LoVo (cell line): Measurements from ENCODE around the gene LTBP1.
A peak's percentile ranks its signal among the peaks of the same experiment; 100 is the strongest.

Experiments
- DNase-seq: peaks from one replicate; pipeline ENCODE4 v3.0.0-alpha.2; 2016; ENCODE audit warnings: low spot score

LTBP1 gene

DNA sequence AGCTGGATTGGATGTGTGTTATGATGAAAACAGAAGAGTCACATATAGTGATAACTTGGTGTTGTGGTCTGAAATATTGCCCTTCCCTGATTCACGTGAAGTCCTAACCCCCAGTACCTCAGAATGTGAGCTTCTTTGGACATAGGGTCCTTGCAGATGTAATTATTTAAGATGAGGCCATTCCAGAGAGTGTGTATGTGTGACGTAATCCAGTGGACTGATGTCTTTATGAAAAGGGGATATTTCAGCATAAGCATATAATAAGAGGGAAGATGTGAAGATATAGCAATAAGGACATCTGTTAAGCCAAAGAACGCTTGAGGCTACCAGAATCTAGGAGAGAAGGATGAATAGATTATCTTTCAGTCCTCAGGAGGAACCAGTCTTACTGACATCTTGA is 62.5 kb downstream of the LTBP1 start:
- no peak for DNase-seq

DNA sequence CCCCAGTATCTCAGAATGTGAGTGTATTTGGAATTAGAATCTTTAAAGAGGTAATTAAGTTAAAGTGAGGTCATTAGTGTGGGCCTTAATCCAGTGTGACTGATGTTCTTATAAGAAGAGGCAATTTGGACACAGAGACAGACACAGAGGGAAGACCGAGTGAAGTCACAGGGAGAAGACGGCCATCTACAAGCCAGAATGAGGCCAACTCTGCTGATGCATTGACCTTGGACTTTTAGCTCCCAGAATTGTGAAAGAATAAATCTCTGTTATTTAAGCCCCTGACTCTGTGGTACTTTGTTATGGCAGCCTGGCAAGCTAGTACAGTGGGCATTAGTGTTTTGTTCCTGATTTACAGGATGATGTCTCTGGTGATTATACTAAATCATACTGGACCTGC is 64.6 kb downstream of the LTBP1 start:
- no peak for DNase-seq

DNA sequence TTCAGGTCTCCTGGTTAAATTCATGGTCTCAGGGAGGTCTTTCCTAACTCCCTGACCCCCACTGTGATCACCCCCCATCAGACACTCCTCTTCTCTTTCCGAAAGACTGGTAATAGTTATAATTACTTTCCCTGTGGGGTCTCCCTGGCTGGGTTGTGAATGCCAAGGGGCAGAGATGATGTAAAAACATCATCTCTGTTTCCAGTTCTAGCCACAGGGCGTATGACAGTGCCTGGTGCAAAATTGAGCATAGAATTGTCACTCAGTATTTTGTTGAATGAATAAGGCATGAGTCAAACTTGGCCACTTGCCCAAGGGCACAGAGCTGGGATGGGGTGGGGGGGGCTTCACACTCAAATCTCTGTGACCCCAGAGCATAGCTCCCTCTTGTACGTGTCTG is 65.2 kb downstream of the LTBP1 start:
- peak; percentile 18 for DNase-seq

DNA sequence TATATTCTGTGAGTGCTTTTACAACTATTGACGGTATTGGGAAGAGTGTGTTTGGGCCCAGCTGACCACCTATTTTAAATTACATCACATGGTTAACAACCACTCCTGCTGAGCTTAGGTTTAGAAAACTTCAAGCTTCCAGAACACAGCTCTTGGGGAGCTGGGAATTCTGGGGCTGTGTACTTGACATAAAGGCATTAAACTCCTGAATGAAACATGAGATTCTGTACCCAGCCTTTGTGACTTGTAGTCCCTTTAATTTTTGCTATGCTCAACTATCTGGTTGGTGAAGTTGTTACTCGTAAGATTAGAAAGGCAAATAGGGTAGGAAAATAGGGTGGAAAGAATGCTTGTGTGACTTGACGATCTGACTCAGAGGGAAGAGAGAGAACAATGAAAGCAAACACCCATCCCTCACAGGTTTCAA is 66.9 kb downstream of the LTBP1 start:
- peak; percentile 40 for DNase-seq

DNA sequence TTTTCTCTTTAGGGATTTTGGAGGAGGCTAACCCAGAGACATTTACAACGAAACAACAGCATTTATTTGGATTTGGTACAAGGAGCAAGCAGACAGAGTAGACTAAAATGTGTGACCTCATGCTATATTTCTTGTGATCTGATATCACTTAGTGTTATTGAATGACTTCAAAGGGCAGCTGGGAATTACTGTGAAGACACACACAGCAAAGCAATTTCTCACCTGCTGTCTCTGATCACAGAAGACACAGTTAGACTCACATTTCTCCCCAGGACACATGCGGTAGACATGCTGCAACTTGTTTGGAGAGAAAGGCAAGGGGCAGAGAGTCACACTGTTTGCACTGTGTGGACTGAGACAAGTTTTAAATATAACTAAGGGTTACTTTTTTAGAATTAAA is 67.5 kb downstream of the LTBP1 start:
- no peak for DNase-seq

DNA sequence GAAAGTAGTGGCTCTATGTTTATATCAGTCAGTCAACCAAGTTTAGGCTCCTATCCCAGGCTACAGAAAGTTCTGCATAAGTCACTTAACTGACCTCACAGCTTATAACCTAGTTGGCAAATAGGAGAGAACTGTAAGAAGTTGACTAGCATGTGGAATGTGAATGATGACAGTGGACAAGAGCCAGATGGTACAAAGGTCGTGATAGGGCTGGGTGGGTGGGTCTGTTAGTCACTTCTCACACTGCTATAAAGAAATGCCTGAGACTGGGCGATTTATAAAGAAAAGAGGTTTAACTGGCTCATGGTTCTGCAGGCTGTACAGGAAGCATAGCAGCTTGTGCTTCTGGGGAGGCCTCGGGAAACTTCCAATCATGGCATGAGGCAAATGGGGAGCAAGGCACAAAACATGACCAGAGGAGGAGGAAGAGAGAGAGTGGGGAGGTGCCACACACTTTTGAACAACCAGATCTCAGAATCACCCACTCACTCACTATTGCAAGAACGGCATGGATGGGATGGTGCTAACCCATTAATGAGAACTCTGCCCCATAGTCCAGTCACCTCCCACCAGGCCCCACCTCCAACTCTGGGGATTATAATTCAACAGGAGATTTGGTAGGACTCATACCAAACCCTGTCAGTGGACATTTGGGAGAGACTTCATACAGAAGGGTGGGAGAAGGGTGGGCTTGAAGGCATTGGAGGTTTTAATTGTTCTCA is 68.8 kb downstream of the LTBP1 start:
- peak; percentile 91 for DNase-seq

DNA sequence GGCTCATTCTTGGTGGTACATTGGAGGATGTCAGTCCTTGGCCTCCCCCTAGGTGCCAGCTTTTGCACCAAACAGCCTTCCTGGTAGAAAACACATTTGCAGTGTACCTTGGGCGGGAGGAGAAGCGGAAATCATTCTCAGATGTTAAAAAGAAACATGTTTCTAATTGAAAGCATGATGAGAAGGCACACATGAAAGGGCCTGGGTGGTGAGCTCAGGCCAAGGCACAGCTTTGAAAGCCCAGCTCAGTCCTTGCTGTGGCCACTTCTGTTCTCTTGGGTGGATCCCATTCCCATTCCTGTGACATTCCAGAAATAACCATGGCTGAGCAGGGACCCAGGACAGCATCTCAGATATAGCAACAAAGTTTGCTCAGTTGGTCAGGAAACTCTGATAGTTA is 71.5 kb downstream of the LTBP1 start:
- DNase-seq = no peak

DNA sequence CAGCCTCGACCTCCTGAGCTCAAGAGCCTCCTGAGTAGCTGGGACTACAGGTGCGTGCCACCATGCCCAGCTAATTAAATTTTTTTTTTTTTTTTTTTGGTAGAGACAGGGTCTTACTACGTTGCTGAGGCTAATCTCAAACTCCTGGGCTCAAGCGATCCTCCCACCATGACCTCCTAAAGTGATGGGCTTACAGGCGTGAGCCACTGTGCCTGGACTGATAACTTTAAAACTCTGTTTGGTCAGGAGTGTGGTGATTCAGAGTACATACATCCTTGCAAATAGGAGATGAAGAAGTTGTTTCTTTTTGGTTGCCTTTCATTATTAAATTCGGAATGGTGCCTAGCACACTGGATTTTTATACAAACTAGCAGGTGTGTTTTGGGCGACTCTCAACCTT is 73.0 kb downstream of the LTBP1 start:
- DNase-seq = no peak

DNA sequence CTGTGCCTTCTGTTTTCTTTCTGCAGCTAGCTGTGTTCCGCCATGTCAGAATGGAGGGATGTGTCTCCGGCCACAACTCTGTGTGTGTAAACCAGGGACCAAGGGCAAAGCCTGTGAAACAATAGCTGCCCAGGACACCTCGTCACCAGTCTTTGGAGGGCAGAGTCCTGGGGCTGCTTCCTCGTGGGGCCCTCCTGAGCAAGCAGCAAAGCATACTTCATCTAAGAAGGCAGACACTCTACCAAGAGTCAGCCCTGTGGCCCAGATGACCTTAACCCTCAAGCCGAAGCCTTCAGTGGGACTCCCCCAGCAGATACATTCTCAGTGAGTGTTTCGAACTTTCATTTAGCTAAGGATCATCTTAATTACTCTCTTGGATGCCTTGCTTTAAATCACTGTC is 74.1 kb downstream of the LTBP1 start:
- no peak for DNase-seq

DNA sequence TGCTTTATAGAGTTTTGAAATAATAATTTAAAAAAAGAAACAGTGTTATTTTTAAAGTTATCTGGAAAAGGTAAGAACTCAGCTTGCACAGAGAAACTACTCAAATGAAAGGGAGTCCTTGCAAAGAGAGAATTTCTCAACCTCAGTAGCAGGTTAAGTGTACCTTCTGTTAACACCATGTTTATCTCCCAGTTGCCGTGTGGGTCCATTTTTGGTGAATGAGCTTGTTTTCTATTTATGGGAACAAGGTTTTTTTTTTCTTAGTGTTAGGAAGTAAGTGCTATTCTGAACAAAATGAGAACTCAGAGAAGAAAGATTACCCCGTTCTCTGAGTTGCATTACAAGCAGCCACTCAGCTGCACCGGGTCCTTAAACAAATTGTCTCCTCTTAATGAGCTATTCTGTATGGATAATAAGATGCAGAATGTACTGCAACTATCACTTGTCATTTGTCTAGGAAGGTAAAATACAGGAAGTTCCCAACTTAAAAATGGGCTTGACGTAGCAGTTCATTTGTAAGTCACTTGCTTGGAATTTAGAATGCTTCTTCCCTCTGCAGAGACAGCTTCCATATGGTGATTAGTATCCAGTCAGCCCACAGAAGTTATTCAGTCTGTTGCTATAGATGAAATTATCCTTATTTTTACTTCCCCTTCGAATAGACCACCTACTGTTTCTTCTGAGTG is 74.9 kb downstream of the LTBP1 start:
- DNase-seq = no peak

DNA sequence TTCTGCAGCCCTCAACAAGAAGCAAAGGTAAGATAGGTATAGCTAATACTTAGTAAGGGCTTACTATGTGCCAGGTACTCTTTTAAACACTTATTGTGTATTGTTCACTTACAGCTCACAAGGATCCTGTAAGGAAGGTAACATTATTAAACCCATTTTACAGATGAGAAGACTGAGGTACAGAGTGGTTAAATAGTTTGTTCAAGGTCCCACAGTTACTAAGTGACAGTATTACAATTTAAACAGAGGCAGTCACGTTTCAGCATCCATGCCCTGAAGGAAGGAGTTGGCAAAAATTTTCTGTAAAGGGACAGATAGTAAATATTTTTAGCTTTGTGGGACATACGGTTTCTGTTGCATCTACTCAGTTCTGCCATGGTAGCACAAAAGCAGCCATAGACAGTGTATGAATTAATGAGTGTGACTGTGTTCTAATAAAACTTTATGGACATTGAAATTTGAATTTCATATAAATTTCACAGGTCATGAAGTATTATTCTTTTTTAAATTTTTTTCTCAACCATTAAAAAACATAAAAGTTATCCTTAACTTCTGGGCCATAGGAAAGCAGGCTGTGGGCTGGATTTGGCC is 75.7 kb downstream of the LTBP1 start:
- no peak for DNase-seq

DNA sequence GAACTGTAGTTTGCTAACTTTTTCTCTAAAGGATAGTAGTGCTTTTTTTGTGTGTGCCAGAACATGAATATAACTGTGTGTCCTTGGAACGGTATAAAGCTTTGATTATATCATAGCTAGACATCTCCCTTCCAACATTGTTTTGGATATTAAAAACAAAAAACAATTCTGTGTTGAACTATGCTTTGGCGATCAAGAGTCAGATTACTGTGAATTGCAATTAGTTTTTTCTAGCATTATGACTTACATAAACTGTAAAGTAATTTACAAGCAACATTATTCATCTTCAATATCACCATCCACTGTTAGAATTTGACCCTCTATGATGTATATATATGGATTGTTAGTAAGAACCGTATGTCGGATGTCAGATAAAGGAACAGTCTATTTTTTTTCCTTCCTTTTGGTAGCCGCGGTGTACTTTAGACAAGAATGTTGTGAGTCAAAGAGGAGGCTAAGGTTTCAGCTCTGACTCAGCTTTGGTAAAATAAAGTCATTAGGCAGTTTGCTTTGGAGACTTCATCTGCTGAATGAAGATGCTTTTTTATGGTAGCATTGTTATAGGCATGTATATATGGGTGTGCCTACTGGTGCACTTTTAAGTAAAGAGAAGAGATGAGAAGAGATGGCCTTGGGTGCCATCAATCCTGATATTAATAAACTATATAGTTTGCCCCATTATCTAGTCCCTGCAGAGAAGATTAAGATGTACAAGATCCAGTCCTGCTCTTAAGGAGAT is 76.4 kb downstream of the LTBP1 start:
- DNase-seq = peak; percentile 77

DNA sequence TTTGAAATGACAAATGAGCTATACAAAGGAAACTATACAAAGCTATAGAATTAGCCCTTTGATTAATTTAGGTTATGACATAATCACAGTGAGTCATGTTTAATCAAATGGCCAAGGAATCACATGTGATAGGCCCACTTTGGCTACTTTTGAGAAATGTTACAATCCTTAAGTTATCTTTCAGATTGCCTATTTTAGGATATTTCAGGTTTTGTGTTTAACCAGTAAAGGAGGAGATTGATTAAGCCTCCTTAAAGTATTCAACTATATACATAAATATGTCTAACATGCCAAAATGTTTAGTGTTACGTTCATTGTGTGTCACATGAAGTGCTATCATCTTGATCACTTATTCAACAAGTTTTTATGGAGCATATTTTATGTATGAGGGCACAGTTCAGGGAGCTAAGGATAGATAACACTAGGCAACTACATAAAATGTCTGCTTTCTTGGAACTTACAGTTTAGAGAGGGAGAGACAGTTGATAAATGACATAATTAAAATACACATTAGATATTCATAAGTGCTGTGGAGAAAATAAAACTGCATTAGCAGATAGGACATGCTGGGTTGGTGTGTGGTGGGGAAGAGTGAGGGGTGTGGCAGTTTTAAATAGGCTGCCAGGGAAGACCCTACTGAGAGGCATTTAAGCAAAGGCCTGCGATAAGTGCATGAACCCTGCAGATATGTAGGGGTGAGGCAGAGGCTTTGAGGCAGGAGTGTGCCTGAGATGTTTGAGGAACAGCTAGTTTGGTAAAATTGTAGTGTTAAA is 77.2 kb downstream of the LTBP1 start:
- DNase-seq = no peak

DNA sequence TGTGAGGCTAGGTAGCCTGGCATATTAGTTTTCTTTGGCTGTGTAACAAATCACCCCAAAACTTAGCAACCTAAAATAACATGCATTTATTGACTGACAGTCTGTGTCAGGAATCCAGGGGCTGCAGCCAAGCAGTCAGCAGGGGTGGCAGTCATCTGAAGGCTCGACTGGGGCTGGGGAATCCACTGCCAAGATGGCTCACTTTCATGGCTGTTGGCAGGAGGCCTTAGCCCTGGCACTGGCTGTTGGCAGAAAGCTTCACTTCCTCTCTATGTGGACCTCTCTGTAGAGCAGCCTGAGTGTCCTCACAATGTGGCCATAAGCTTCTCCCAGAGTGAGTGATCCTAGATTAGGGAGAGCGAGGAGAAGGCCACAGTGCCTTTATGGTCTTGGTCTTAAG is 78.0 kb downstream of the LTBP1 start:
- DNase-seq = no peak

DNA sequence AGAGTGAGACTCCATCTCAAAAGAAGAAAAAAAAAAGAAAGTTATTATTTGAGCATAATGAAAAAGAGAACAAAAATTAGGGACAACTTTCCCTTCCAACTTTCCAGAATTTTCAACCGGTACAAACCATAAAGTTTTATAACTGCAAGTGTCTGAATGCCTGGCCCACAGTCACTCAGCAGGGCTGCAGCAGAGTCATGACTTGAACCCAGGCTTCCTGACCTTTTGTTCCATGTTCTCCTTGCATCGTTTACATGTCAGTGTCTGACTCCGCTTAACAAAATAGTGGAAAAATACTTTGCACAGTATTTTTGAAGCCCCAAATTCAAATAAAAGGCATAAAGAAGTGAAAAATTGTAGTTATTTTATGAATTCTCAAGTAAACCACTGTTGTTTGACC is 82.7 kb downstream of the LTBP1 start:
- no peak for DNase-seq

DNA sequence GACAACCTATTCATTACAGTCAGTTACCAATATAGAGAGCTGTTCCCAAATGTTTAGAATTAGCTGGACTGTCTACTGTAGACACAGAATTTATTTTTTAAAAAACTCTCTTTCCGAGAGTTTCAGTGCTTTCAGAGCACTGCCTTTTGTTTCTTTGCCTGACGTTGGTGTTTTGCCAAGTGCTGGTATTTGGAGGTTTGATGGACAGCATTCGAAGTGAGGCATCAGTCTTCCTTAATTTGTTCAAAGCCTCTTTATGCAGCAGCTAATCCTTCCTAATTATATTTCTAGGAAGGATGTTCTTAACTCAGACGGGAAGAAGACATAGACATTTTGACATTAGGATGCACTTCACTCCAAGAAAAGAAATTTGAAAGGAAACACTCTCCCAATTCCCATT is 83.2 kb downstream of the LTBP1 start:
- DNase-seq = no peak

DNA sequence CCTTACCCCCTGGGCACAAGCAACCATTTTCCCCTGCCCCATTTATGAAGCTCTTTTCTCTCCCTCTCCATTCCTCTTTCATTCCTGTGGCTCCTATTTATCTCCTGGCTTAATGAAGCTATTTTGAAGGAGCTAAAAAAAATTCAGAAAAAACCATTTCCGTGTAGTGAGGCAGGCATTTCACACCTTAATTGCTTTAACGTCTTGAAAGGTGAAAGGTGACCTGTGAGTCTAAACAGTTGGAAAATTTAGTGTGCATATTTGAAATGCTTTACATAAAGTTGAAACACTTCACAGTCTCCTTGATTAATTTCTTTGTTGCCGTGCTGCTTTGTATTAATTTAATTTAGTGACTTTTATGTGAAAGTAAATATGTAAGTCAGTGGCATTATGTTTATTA is 83.6 kb downstream of the LTBP1 start:
- DNase-seq = no peak

DNA sequence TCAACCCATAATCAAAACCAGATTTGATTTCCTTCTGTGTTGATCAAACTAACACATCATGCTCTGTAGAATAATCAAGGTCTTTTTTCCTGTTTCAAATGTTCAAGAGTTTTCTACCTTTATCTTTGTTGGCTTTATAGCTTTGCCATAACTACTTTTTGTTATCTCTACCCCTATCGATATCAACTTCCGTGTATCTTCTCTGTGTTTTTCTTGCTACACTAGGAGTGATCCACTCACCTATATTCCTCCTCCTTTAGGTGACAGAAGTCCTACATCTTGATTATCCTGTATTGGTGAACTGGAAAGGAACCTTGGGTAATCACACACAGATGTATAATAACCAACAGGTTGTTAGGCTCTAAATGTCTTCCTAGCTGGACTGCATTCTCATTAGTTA is 85.5 kb downstream of the LTBP1 start:
- no peak for DNase-seq

DNA sequence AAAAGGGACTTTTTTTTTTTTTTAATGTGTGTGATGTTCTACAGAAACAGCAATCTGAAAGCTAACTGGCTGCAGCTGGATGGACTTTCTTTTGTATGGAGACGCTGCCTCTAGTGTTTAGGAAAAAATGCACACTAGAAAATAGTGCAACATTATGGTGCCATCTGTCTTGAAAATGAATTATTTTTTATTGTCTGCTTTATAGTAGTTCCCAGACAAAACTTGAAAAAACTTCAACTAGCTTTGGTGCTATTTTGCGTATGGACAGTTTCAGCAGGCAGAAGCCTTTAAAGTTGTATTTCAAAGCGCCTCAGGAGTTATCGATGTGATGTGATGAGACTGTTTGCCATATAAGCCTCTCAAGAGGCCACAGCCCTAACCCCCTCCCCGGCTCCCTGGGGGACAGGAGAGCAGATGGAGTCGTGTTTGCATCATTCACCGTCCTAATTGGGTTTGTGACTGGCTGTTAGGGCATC is 86.9 kb downstream of the LTBP1 start:
- peak; percentile 56 for DNase-seq

DNA sequence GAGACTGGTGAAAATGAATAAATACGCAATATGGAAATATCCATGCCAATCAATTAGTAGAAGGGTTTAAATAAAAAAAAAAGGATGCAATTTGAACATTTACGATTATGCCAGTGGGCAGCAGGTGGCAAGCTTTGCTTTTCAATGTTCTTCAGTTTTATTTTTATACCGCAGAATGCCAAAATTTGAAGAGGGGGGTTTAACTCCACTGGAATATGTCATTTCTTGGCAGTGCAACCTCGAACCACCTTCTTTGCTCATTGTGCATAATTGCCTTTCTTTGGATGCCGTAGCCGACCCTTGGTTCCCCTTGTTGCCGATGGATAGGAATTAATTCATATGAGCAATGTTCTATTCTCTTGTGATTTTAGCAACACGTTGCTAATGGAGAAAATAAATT is 88.0 kb downstream of the LTBP1 start:
- no peak for DNase-seq

DNA sequence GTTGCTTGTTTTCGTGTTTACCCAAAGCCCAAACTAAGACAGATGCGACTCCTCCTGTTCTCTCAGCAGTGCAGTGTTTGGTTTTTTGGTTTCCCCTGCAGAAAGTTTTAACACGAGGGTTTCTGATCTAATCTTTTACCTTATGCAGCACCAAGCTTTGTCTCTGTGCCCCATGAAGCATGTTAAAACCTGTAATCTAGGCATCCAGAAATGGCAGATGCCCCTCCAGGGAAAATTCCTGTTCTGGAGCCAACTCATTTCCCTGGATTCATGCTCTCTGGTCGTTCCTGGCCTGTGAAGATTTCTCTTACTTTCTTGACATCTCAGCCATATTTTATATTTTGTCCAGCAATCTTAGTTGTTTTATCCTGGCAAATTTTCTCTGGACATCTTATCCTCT is 91.5 kb downstream of the LTBP1 start:
- no peak for DNase-seq

DNA sequence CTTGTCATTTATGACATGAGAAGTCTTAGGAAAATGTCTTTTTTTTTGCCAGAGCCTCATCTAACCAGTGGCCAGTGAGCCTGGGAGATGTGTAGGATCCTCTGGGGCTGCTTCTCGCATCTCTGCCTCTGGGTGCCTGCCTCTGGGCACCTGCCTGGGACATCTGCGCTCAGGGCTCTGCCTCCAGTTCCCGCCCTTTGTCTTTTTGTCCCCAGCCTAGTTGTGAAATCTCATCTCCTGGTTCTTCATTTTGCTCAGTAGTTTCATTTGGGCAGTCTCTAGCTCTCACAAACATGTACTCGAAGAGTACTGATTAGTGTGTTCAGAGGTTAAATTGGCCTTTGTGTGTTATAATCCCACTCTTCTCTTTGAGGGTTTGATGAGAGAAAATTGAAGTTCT is 92.0 kb downstream of the LTBP1 start:
- DNase-seq = no peak
